HFFc6 (cell line): Measurements from ENCODE around the gene IL17RD. TPM values are rescaled to one million over a fixed set of nuclear protein-coding genes. Genes with fewer than 3 reads are reported as not detected.
A peak's percentile ranks its signal among the peaks of the same experiment; 100 is the strongest.

Experiments used
- DNase-seq: peaks from one replicate; pipeline ENCODE4 v3.0.0-alpha.2; 2018
- H3K27ac Mint-ChIP-seq: 2 replicates; pipeline ENCODE4 v1.8.0; 2020; ENCODE audit warnings: mild to moderate bottlenecking, mixed read lengths
- H3K27me3 Mint-ChIP-seq: 2 replicates; pipeline ENCODE4 v1.8.0; 2021; ENCODE audit warnings: mild to moderate bottlenecking, moderate library complexity, mixed read lengths; ENCODE audit not compliant: insufficient read depth
- H3K36me3 Mint-ChIP-seq: 2 replicates; pipeline ENCODE4 v1.8.0; 2021; ENCODE audit warnings: low read depth, mixed read lengths
- H3K4me1 Mint-ChIP-seq: 2 replicates; pipeline ENCODE4 v1.8.0; 2020; ENCODE audit warnings: low read depth, mixed read lengths
- H3K4me3 Mint-ChIP-seq: 2 replicates; pipeline ENCODE4 v1.8.0; 2020; ENCODE audit warnings: mild to moderate bottlenecking, moderate library complexity, mixed read lengths
- H3K9me3 Mint-ChIP-seq: 2 replicates; pipeline ENCODE4 v1.8.0; 2020; ENCODE audit warnings: mild to moderate bottlenecking, mixed read lengths
- total RNA-seq, 6 experiments: library from RNA; stranded (reverse); fragmentation: NEBNext Ultra II Directional; extraction: Animal tissue kit (Norgen Biotek cat#: 25700); gene quantifications; 2 replicates in 1 of 6; 3 replicates in 5 of 6; pipeline ENCODE4 v1.2.3, GENCODE V29; 2021
- TF ChIP-seq, protein P1 (sequence below): fragments of 200-600 bp; sonication (generic); IDR thresholded peaks from 2 replicates; pipeline ENCODE4 v1.5.0; 2021; ENCODE audit warnings: antibody characterized with exemption, mild to moderate bottlenecking

Gene IL17RD
- total RNA-seq, 6 experiments from 2014 or later = 0.05 to 0.26 (median 0.13) TPM; not detected in 2

GRCh38 chr3:57120040-57120439, 45.1 kb downstream of the IL17RD start:
- no peak overlapping the region for H3K27ac Mint-ChIP-seq
- no peak overlapping the region for H3K4me3 Mint-ChIP-seq
- TF ChIP-seq, protein P1, sequence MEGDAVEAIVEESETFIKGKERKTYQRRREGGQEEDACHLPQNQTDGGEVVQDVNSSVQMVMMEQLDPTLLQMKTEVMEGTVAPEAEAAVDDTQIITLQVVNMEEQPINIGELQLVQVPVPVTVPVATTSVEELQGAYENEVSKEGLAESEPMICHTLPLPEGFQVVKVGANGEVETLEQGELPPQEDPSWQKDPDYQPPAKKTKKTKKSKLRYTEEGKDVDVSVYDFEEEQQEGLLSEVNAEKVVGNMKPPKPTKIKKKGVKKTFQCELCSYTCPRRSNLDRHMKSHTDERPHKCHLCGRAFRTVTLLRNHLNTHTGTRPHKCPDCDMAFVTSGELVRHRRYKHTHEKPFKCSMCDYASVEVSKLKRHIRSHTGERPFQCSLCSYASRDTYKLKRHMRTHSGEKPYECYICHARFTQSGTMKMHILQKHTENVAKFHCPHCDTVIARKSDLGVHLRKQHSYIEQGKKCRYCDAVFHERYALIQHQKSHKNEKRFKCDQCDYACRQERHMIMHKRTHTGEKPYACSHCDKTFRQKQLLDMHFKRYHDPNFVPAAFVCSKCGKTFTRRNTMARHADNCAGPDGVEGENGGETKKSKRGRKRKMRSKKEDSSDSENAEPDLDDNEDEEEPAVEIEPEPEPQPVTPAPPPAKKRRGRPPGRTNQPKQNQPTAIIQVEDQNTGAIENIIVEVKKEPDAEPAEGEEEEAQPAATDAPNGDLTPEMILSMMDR = no peak
- no peaks in the 10 kb centered on the region for H3K36me3 Mint-ChIP-seq
- DNase-seq = no peak
- H3K27me3 Mint-ChIP-seq = peaks cover 33% of the 10 kb centered on the region
- no peaks in the 10 kb centered on the region for H3K9me3 Mint-ChIP-seq
- H3K4me1 Mint-ChIP-seq = no peaks in the 10 kb centered on the region

DNA sequence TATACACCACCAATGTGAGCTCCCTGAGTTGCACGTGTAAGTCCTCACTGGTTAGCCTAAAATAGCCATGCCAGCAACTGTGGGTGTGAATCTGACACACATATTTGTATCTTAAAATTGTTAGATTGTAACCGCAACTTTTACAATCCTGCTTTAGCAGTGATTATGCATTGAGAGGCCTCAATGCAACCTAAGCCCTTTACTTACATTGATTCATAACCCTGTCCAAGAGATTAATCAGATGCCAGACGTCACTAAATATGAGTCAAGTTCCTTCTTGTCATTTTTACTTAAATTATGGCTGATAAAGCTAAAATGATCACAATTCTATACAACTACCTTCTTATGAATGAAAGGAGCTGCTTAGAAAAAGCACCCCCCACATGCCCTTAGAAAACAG, 46.9 kb downstream of the IL17RD start:
- TF ChIP-seq, protein P1 = no peak
- no peak for DNase-seq
- Mint-ChIP-seq H3K9me3 (no peaks in the 10 kb centered on the region), H3K27ac (no peak overlapping the region), H3K4me3 (no peak overlapping the region), H3K27me3 (peaks cover 22% of the 10 kb centered on the region), H3K36me3 (no peaks in the 10 kb centered on the region), H3K4me1 (no peaks in the 10 kb centered on the region)

DNA sequence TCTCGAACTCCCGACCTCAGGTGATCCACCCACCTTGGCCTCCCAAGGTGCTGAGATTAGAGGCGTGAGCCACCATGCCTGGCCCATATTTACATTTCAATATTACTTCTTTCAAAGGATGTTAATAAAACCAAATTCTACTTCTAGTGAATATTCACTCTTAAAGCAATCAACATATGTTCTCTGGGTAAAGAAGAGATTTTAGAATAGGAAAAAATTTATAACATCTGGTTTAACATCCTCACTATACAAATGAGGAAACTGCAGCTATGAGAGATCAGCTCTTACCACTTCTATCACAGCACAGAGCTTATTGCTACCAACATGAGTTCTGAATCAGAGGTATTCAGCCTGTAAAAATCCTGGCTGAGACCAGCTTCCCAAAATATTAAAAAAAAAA, 48.7 kb downstream of the IL17RD start:
- TF ChIP-seq, protein P1 = no peak
- H3K4me3 Mint-ChIP-seq = no peak overlapping the region
- peaks cover 18% of the 10 kb centered on the region for H3K27me3 Mint-ChIP-seq
- H3K9me3 Mint-ChIP-seq = no peaks in the 10 kb centered on the region
- no peak overlapping the region for H3K27ac Mint-ChIP-seq
- H3K4me1 Mint-ChIP-seq = peaks cover 9% of the 10 kb centered on the region
- no peak for DNase-seq
- H3K36me3 Mint-ChIP-seq = no peaks in the 10 kb centered on the region

- no peak for DNase-seq
- no peaks in the 10 kb centered on the region for H3K36me3 Mint-ChIP-seq
- peaks cover 13% of the 10 kb centered on the region for H3K4me1 Mint-ChIP-seq
- no peaks in the 10 kb centered on the region for H3K9me3 Mint-ChIP-seq
- peaks cover 11% of the 10 kb centered on the region for H3K27me3 Mint-ChIP-seq
- no peak overlapping the region for H3K27ac Mint-ChIP-seq
- H3K4me3 Mint-ChIP-seq = no peak overlapping the region
- TF ChIP-seq, protein P1 = peak; percentile 62
Measured at GRCh38 chr3:57112206-57112605, 52.9 kb downstream of the IL17RD start.

DNA sequence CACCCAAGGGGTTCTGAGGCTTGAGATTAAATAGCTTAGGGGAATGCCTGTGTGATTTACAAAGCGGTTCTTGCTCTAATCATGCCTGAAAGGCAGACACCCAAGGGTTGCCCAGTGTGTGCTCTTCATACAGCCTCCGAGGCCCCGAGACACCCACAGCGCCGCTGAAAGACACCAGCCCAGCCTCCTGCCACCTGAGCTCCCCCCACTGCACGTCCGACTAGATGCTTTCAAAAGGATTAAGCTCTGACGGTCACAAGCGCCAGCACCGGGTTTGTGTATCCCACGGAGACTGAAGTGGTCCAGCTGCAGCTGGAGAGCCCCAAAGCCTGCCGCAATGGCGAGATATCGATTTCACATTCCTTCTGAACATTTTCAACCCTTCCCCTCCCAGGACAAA, 54.4 kb downstream of the IL17RD start:
- peaks cover 13% of the 10 kb centered on the region for H3K4me1 Mint-ChIP-seq
- no peaks in the 10 kb centered on the region for H3K36me3 Mint-ChIP-seq
- no peak overlapping the region for H3K27ac Mint-ChIP-seq
- peaks cover 11% of the 10 kb centered on the region for H3K27me3 Mint-ChIP-seq
- H3K9me3 Mint-ChIP-seq = no peaks in the 10 kb centered on the region
- no peak overlapping the region for H3K4me3 Mint-ChIP-seq
- no peak for DNase-seq
- TF ChIP-seq, protein P1 = no peak

GRCh38 chr3:57110214-57110613, 54.9 kb downstream of the IL17RD start:
- TF ChIP-seq, protein P1 = no peak
- no peaks in the 10 kb centered on the region for H3K36me3 Mint-ChIP-seq
- H3K27ac Mint-ChIP-seq = no peak overlapping the region
- H3K4me1 Mint-ChIP-seq = peaks cover 13% of the 10 kb centered on the region
- no peak overlapping the region for H3K4me3 Mint-ChIP-seq
- H3K9me3 Mint-ChIP-seq = no peaks in the 10 kb centered on the region
- H3K27me3 Mint-ChIP-seq = peaks cover 8% of the 10 kb centered on the region
- DNase-seq = no peak
